Measurements from ENCODE around the gene HRNR. TPM values are rescaled to one million over a fixed set of nuclear protein-coding genes. Genes with fewer than 3 reads are reported as not detected.

Gene HRNR
- total RNA-seq, 1 experiment from 2014 or later, result not detected

DNA sequence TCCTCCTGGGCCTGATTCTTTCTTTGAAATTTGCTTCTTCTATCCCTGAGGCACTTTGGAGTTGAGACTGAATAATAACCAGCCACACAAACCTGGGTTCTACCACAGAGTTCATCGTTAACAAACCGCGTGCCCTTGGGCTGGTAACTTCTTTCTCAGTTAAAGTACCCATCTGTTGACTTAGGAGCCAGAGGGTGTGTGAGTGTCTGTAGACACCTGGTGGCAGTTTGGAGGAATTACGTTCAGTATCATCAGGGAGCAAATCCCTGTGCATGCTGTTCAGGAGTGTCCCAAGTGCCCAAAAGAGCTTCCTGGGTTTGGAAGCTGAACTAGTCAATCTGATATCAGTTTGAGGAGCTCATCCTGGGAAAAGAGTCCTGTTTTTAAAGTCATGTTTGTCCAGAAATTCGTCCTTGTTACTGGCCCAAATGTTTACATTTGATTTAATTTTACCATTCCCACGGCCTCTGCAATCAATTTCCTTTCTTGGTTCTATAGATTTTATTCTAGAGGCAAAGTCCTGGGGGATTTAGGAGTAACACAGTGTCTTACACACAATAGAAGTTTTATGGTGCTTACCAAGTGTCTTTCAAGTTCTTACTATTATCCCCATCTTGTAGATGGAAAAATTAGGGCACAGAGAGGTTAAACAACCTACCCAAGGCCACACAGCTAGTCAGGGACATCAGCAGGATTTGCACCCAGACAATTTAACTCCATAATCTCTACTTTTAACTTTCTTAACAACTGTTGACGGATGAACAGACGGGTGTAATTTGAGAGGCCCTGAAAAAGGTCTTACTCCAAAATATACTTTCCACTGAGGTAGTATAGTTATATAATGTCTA, 38.2 kb downstream of the HRNR start:
- no peak overlapping the region for H2AFZ ChIP-seq (ENCODE audit: low read length)
- H3K9me2 ChIP-seq (replicated peaks; ENCODE audit: low read length), result no peaks in the 10 kb centered on the region
- BruUV-seq (replicated peaks), result no TSS peak
- peaks cover 20% of the 10 kb centered on the region for H3K4me1 ChIP-seq (ENCODE audit: insufficient read depth, low read length)
- H3K9ac ChIP-seq (ENCODE audit: low read length), result no peak overlapping the region
- intact Hi-C loops (cut with micrococcal nuclease), result loop anchor here (1.0 kb wide), 3 partner anchors 43 to 137 kb away; no protein-coding TSS in a partner anchor
- no peaks in the 10 kb centered on the region for H3K36me3 ChIP-seq (ENCODE audit: low read depth, low read length)
- no peak overlapping the region for H3K27ac ChIP-seq (ENCODE audit: low read length)
- ATAC-seq (peak; percentile 68), DNase-seq (peak; percentile 81)
- H4K20me1 ChIP-seq (ENCODE audit: low read length), result no peaks in the 10 kb centered on the region
- TF ChIP-seq, protein P1, sequence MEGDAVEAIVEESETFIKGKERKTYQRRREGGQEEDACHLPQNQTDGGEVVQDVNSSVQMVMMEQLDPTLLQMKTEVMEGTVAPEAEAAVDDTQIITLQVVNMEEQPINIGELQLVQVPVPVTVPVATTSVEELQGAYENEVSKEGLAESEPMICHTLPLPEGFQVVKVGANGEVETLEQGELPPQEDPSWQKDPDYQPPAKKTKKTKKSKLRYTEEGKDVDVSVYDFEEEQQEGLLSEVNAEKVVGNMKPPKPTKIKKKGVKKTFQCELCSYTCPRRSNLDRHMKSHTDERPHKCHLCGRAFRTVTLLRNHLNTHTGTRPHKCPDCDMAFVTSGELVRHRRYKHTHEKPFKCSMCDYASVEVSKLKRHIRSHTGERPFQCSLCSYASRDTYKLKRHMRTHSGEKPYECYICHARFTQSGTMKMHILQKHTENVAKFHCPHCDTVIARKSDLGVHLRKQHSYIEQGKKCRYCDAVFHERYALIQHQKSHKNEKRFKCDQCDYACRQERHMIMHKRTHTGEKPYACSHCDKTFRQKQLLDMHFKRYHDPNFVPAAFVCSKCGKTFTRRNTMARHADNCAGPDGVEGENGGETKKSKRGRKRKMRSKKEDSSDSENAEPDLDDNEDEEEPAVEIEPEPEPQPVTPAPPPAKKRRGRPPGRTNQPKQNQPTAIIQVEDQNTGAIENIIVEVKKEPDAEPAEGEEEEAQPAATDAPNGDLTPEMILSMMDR (conservative IDR thresholded peaks at IDR 0.05; ENCODE audit: low read depth, low read length), result peak; percentile 94
- TF ChIP-seq EZH2 (IDR thresholded peaks at IDR 0.05; ENCODE audit: low read length, unreplicated experiment) (no peak), EZH2phosphoT487 (IDR thresholded peaks at IDR 0.05; ENCODE audit: borderline replicate concordance, low read length) (no peak)
- no peak overlapping the region for H3K4me3 ChIP-seq (ENCODE audit: low read length)
- POLR2A ChIA-PET (ENCODE audit: unreplicated experiment), result no interaction called here
- CTCF ChIA-PET, result interaction anchor here (0.6 to 1.6 kb wide), 6 partner anchors 14 to 272 kb away, joined by 3 to 13 read pairs (median 4); no protein-coding TSS in a partner anchor
- no peaks in the 10 kb centered on the region for H3K79me2 ChIP-seq (ENCODE audit: low read length)
- H3F3A ChIP-seq (ENCODE audit: low read length, unreplicated experiment), result no peaks in the 10 kb centered on the region
- H3K27me3 ChIP-seq (ENCODE audit: low read length), result no peaks in the 10 kb centered on the region
- no peak overlapping the region for H3K4me2 ChIP-seq (ENCODE audit: low read length)
- H3K9me3 ChIP-seq (ENCODE audit: low read length), result no peaks in the 10 kb centered on the region

DNA sequence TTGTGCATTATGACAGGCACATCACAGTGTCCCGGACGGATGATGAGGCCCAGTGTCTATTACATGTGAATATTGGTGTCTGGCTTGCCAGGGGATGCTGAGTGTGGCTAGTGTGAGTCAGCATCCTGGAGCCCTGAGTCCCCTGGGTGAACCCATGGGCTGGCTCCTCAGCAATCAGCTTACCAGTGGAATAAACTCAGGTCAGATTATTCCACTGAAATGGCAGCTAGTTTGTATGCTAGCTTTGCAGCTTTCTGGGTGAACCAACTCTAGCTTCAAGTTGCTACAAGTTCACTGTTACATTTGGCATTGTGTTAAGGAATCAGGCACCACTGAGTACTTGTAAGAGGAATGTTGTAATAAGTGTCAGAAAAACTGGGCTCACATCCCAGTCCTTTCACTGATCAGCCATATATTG, 41.0 kb downstream of the HRNR start:
- H3K27ac ChIP-seq (ENCODE audit: low read length), result no peak overlapping the region

More for the DNA sequence above, 41.0 kb downstream of the HRNR start:
- no peaks in the 10 kb centered on the region for H3K79me2 ChIP-seq (ENCODE audit: low read length)
- no peak overlapping the region for H3K4me3 ChIP-seq (ENCODE audit: low read length)
- CTCF ChIA-PET, result no interaction called here
- no peaks in the 10 kb centered on the region for H4K20me1 ChIP-seq (ENCODE audit: low read length)
- BruUV-seq (replicated peaks), result no TSS peak
- no peak overlapping the region for H2AFZ ChIP-seq (ENCODE audit: low read length)
- intact Hi-C loops (cut with micrococcal nuclease), result no loop called here
- ATAC-seq (peak; percentile 75), DNase-seq (peak; percentile 74)
- POLR2A ChIA-PET (ENCODE audit: unreplicated experiment), result no interaction called here
- no peaks in the 10 kb centered on the region for H3K36me3 ChIP-seq (ENCODE audit: low read depth, low read length)
- no peak for TF ChIP-seq EZH2phosphoT487 (IDR thresholded peaks at IDR 0.05; ENCODE audit: borderline replicate concordance, low read length)
- no peak for TF ChIP-seq EZH2 (IDR thresholded peaks at IDR 0.05; ENCODE audit: low read length, unreplicated experiment)
- TF ChIP-seq, protein P1 (conservative IDR thresholded peaks at IDR 0.05; ENCODE audit: low read depth, low read length), result no peak
- H3K9me3 ChIP-seq (ENCODE audit: low read length), result no peaks in the 10 kb centered on the region
- 0 out of 2 replicates have a peak overlapping the region, but pooled peaks have one; percentile 14 for H3K4me2 ChIP-seq (ENCODE audit: low read length)
- H3K27me3 ChIP-seq (ENCODE audit: low read length), result no peaks in the 10 kb centered on the region
- H3K9me2 ChIP-seq (replicated peaks; ENCODE audit: low read length), result no peaks in the 10 kb centered on the region
- H3K4me1 ChIP-seq (ENCODE audit: insufficient read depth, low read length), result peaks cover 11% of the 10 kb centered on the region
- H3F3A ChIP-seq (ENCODE audit: low read length, unreplicated experiment), result no peaks in the 10 kb centered on the region
- no peak overlapping the region for H3K9ac ChIP-seq (ENCODE audit: low read length)

All from PC-3 (cell line).